Small intestine (tissue), 7 donors: ENCODE measurements around the gene ANGPTL8. TPM values are rescaled to one million over a fixed set of nuclear protein-coding genes. Genes with fewer than 3 reads are reported as not detected.

Experiments
- DNase-seq, 2 donors: peaks; one replicate each; pipeline versions ENCODE4 v3.0.0 to v3.0.0-alpha.2; 2013
- FAIRE-seq: peaks from 2 replicates; lab custom pipeline; 2012; peaks lifted over from hg19 to GRCh38; lab: Jason Lieb, UNC
- H3K27ac ChIP-seq, 3 donors: one replicate each; pipeline ENCODE4 v1.5.1; 2013; ENCODE audit warnings: low read length in 2 of 3, mild to moderate bottlenecking in 2 of 3, control low read depth in 1 of 3, inconsistent platforms in 1 of 3, low read depth in 1 of 3, moderate library complexity in 1 of 3
- H3K27me3 ChIP-seq, 3 donors: one replicate each; pipeline ENCODE4 v1.6.1; 2013; ENCODE audit warnings: low read length in 3 of 3, inconsistent platforms in 1 of 3; ENCODE audit not compliant: control insufficient read depth in 3 of 3, insufficient read depth in 3 of 3
- H3K36me3 ChIP-seq, 3 donors: one replicate each; pipeline ENCODE4 v1.6.1; 2013; ENCODE audit warnings: low read length in 3 of 3, inconsistent platforms in 1 of 3, low read depth in 1 of 3, mild to moderate bottlenecking in 1 of 3, moderate library complexity in 1 of 3; ENCODE audit not compliant: control insufficient read depth in 3 of 3, insufficient read depth in 2 of 3
- H3K4me1 ChIP-seq, 3 donors: one replicate each; pipeline ENCODE4 v1.6.1; 2013; ENCODE audit warnings: low read length in 2 of 3, inconsistent platforms in 1 of 3, low read depth in 1 of 3, mild to moderate bottlenecking in 1 of 3, moderate library complexity in 1 of 3; ENCODE audit not compliant: control insufficient read depth in 3 of 3, insufficient read depth in 2 of 3
- H3K4me3 ChIP-seq, 3 donors: one replicate each; pipeline ENCODE4 v1.5.1; 2013; ENCODE audit warnings: low read length in 3 of 3, control low read depth in 1 of 3, inconsistent platforms in 1 of 3, low read depth in 1 of 3, mild to moderate bottlenecking in 1 of 3, moderate library complexity in 1 of 3
- H3K9me3 ChIP-seq, 2 donors: one replicate each; pipeline ENCODE4 v1.6.1; 2013; ENCODE audit warnings: low read depth in 1 of 2, low read length in 1 of 2; ENCODE audit not compliant: control insufficient read depth in 2 of 2, insufficient read depth in 1 of 2
- WGBS, 3 donors: extraction: QIAGEN DNeasy Blood & Tissue Kit; methylation state at CpG; one replicate each; pipeline ENCODE4 v1.1.7; 2013; 5-methylcytosine and 5-hydroxymethylcytosine counted together
- polyA plus RNA-seq, 4 donors: library from polyadenylated mRNA; stranded (reverse) in 3 of 4; unstranded in 1 of 4; fragments of 200-250 nt in 3 of 4; fragments of 120-200 nt in 1 of 4; gene quantifications; one replicate each; pipeline versions ENCODE4 v1.2.1 to v1.2.3, GENCODE V29; 2013
- donor health status: healthy with polysubstance abuse.
- donor health status: control.
- donor health status: control.
- donor health status: Bipolar disorder and iron deficiency.
- donor health status: healthy.

Gene ANGPTL8
- polyA plus RNA-seq, 4 donors: 0.16 to 13.0 TPM; not detected in 2

GRCh38 chr19:11236324-11237301, 2.8 kb upstream of the ANGPTL8 start:
- DNase-seq (no peak), FAIRE-seq (no peak)
- Histone ChIP-seq H3K4me1 (peaks cover 0 to under 1% (median 0%) of the 10 kb centered on the region in 3 donors), H3K9me3 (peaks cover 0 to 6% of the 10 kb centered on the region in 2 donors), H3K36me3 (peaks cover 4 to 91% (median 6%) of the 10 kb centered on the region in 3 donors), H3K27ac (no peak overlapping the region), H3K27me3 (no peaks in the 10 kb centered on the region), H3K4me3 (no peak overlapping the region)
- WGBS, 3 donors: 89 to 91% (median 90%) methylated on average over 31 of the region's 31 CpGs

GRCh38 chr19:11237321-11237720, 2.1 kb upstream of the ANGPTL8 start:
- WGBS, 3 donors: 85 to 87% (median 86%) methylated on average over 14 to 15 of the region's 15 CpGs
- Histone ChIP-seq H3K36me3 (peaks cover 2 to 92% (median 4%) of the 10 kb centered on the region in 3 donors), H3K9me3 (peaks cover 0 to 6% of the 10 kb centered on the region in 2 donors), H3K4me1 (peaks cover 0 to 5% (median 0%) of the 10 kb centered on the region in 3 donors), H3K27ac (no peak overlapping the region), H3K4me3 (no peak overlapping the region), H3K27me3 (no peaks in the 10 kb centered on the region)
- DNase-seq: no peak
- FAIRE-seq: no peak

GRCh38 chr19:11238041-11238440, 1.4 kb upstream of the ANGPTL8 start:
- DNase-seq (no peak), FAIRE-seq (no peak)
- H3K27me3 ChIP-seq: no peaks in the 10 kb centered on the region
- H3K4me1 ChIP-seq: peaks cover 0 to 5% (median 0%) of the 10 kb centered on the region in 3 donors
- H3K36me3 ChIP-seq: peaks cover 0 to 95% (median 4%) of the 10 kb centered on the region in 3 donors
- peaks cover 0 to 6% of the 10 kb centered on the region in 2 donors for H3K9me3 ChIP-seq
- no peak overlapping the region for H3K27ac ChIP-seq
- H3K4me3 ChIP-seq: no peak overlapping the region
- WGBS, 3 donors: 88 to 93% (median 90%) methylated on average over 11 of the region's 11 CpGs

GRCh38 chr19:11238781-11239376, 540 bp upstream of the ANGPTL8 start:
- H3K27ac ChIP-seq: no peak overlapping the region

DNA sequence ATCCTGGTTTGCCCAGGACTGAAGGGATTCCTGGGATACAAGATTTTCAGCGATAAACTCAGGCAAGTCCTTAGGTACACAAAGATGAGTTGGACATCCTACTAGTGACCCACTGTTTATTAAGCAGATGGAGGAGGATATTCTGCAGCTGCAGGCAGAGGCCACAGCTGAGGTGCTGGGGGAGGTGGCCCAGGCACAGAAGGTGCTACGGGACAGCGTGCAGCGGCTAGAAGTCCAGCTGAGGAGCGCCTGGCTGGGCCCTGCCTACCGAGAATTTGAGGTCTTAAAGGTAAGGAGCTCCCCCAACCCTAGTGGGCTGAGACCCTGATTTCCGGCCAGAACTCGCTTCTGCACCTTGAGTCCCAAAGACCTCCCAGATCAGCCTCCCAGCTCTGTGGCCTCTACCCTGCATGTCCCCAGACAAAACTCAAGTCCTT, 607 bp downstream of the ANGPTL8 start:
- H3K9me3 ChIP-seq: peaks cover 0 to 6% of the 10 kb centered on the region in 2 donors
- H3K4me3 ChIP-seq: no peak overlapping the region
- DNase-seq (no peak), FAIRE-seq (no peak)
- H3K4me1 ChIP-seq: peaks cover 0 to 11% (median 3%) of the 10 kb centered on the region in 3 donors
- H3K27ac ChIP-seq: no peak overlapping the region
- 92 to 96% (median 95%) methylated on average over 8 of the region's 8 CpGs for WGBS, 3 donors
- H3K27me3 ChIP-seq: no peaks in the 10 kb centered on the region
- peaks cover 0 to 94% (median 4%) of the 10 kb centered on the region in 3 donors for H3K36me3 ChIP-seq

More at GRCh38 chr19:11238781-11239376, 540 bp upstream of the ANGPTL8 start:
- H3K9me3 ChIP-seq: peaks cover 0 to 6% of the 10 kb centered on the region in 2 donors
- no peak overlapping the region for H3K4me3 ChIP-seq
- DNase-seq: no peak
- FAIRE-seq: no peak
- peaks cover 0 to 95% (median 4%) of the 10 kb centered on the region in 3 donors for H3K36me3 ChIP-seq
- no peaks in the 10 kb centered on the region for H3K27me3 ChIP-seq
- peaks cover 0 to 10% (median 3%) of the 10 kb centered on the region in 3 donors for H3K4me1 ChIP-seq
- WGBS, 3 donors: 82 to 92% (median 89%) methylated on average over 6 of the region's 6 CpGs

GRCh38 chr19:11242025-11242424, 2.6 kb downstream of the ANGPTL8 start:
- H3K27me3 ChIP-seq: no peaks in the 10 kb centered on the region
- no peak overlapping the region for H3K4me3 ChIP-seq
- peaks cover 0 to 6% of the 10 kb centered on the region in 2 donors for H3K9me3 ChIP-seq
- DNase-seq (no peak), FAIRE-seq (no peak)
- 89 to 97% (median 90%) methylated on average over 9 to 11 of the region's 11 CpGs for WGBS, 3 donors
- H3K27ac ChIP-seq: no peak overlapping the region
- peaks cover 0 to 11% (median 3%) of the 10 kb centered on the region in 3 donors for H3K4me1 ChIP-seq
- H3K36me3 ChIP-seq: peaks cover 0 to 94% (median 4%) of the 10 kb centered on the region in 3 donors

DNA sequence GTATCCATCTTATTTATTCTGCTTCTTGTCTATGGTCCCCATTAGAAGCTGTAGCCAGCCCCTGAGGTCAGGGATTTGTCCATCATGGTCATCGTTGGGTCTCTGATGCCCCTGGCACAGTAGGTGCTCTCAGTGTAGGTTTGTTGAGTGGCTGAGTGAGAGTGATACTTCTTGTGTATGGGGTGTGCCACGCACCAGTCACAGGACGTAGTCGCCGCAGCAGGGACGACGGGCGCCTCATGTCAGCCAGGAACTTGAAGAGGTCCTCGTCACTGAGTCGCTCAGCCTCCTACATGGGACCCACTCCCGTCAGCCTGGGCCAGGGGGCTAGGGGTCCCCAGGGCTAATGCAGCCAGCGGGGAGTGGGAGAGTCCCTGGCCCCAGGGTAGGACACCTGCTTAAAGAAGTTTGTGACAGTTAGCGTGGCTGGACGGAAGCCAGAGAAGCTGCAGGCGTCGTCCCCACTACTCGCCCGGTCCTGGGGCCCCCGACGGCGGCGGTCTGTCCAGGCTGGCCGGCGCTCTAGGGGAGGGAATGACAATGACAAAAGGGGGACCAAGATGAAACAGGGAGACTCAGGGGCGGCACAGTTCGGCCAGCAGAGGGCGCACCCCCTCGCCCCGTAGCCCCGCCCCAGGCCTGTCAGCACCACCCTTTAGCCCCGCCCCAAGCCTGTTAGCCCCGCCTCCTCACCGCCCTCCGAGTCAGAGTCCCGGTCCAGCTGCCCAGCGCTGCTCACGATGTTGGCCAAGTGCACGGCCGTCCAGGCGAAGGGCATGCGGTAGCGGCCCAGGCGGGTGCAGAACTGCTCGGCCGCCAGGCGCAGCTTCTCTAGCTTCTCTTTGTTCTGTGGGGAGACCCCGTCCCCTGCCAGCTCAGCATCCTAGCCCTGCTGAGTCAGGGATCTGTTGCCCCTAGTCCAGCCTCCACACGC, 3.7 kb downstream of the ANGPTL8 start:
- Histone ChIP-seq H3K4me3 (no peak overlapping the region), H3K27me3 (no peaks in the 10 kb centered on the region), H3K36me3 (peaks cover 0 to 94% (median 0%) of the 10 kb centered on the region in 3 donors), H3K27ac (peak overlapping the region in 1 of 3 donors; percentile 53), H3K9me3 (peaks cover 0 to 6% of the 10 kb centered on the region in 2 donors), H3K4me1 (peaks cover 0 to 11% (median 3%) of the 10 kb centered on the region in 3 donors)
- 37 to 43% (median 38%) methylated on average over 45 to 48 of the region's 48 CpGs for WGBS, 3 donors
- no peak for FAIRE-seq
- DNase-seq: peak; percentile 86 to 88
